HUES6 (cell line): ENCODE data around the gene TBC1D24.

Source experiments
- H3K27ac ChIP-seq: 2 replicates; pipeline ENCODE4 v1.7.0; 2013; ENCODE audit warnings: low read depth, mild to moderate bottlenecking, low read length, inconsistent platforms
- H3K27me3 ChIP-seq: 2 replicates; pipeline ENCODE4 v1.6.1; 2013; ENCODE audit warnings: low read length; ENCODE audit not compliant: control insufficient read depth, insufficient read depth
- H3K36me3 ChIP-seq: 2 replicates; pipeline ENCODE4 v1.6.1; 2013; ENCODE audit warnings: low read length; ENCODE audit not compliant: control insufficient read depth, insufficient read depth
- H3K4me1 ChIP-seq: 2 replicates; pipeline ENCODE4 v1.6.1; 2013; ENCODE audit warnings: low read length; ENCODE audit not compliant: control insufficient read depth, insufficient read depth
- H3K4me3 ChIP-seq: 2 replicates; pipeline ENCODE4 v1.5.1; 2013; ENCODE audit warnings: low read depth, low read length
- H3K9ac ChIP-seq: one replicate; pipeline ENCODE4 v1.6.1; 2013; ENCODE audit warnings: mild to moderate bottlenecking, low read length
- H3K9me3 ChIP-seq: 2 replicates; pipeline ENCODE4 v1.6.1; 2013; ENCODE audit warnings: low read depth, low read length; ENCODE audit not compliant: control insufficient read depth, insufficient read depth

The TBC1D24 gene

GRCh38 chr16:2474877-2475412, at the start of gene TBC1D24:
Gene TBC1D24 (plus strand): TSS chr16:2475127. CDS start chr16:2496149, 21,022 bp downstream.
- Histone ChIP-seq H3K9me3 (no peaks in the 10 kb centered on the region), H3K4me1 (peaks cover 24% of the 10 kb centered on the region), H3K9ac (peak within 1 kb of the TSS; percentile 60), H3K27ac (peak within 1 kb of the TSS; percentile 46; the same call in 1 of the 2 replicates), H3K27me3 (peaks cover 51% of the 10 kb centered on the region), H3K36me3 (no peaks in the 10 kb centered on the region), H3K4me3 (peak within 1 kb of the TSS; percentile 78)

DNA sequence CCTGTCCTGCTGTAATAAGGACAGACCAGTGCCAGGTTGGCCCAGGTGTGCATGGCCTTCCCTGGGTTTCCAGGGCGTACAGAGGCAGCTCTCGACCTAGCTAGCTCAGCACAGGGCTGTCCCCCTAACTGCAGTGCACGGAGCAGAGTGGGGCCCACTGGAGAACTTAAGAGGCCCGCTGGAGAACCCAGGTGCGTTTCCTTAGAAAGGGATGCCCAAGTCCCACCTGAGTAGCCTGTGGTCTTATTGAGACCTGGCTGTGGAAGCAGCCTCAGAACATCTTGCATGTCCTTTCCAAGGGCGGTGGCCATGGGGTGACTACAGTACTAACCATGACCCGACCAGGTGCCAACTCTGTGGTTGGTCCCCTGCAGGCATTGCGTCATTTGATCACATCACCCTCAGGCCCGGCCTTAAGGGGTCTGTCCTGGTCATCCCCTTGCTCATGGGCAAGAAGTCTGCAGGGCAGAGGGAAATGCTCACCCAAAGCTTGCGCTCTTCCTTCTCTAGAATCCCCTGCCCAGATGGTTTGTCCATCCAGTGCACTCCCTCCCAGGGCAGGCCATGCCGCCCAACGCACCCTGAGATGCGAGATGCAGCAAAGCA, 49.0 kb upstream of the TBC1D24 start:
- H3K27ac ChIP-seq = no peak overlapping the region
- no peaks in the 10 kb centered on the region for H3K9me3 ChIP-seq
- H3K9ac ChIP-seq = no peak overlapping the region
- no peak overlapping the region for H3K4me3 ChIP-seq
- H3K4me1 ChIP-seq = peaks cover 24% of the 10 kb centered on the region
- peaks cover 13% of the 10 kb centered on the region; the same call in 1 of the 2 replicates for H3K27me3 ChIP-seq
- H3K36me3 ChIP-seq = peaks cover 8% of the 10 kb centered on the region; the same call in 1 of the 2 replicates

DNA sequence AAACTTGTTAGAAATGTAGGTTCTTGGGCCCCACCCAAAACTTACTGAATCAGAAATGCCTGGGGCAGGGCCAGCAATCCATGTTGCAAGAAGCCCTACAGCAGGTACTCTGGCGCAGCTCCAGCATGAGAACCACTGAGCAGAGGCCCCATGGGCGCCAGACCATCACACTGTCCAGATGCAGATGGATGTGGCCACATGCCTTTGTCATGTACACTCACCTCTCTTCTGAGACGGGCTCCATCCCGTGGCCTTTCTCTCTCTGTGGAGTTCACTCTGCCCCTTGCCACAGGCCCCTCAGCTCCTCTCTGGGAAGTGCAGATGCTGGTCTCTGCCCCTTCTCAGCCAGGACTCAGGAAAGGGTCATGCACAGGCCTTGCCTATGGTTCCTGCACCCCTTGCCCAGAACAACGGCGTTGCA, 48.0 kb upstream of the TBC1D24 start:
- H3K9me3 ChIP-seq = no peaks in the 10 kb centered on the region
- no peak overlapping the region for H3K27ac ChIP-seq
- peaks cover 13% of the 10 kb centered on the region; the same call in 1 of the 2 replicates for H3K27me3 ChIP-seq
- H3K36me3 ChIP-seq = peaks cover 18% of the 10 kb centered on the region
- no peak overlapping the region for H3K4me3 ChIP-seq
- H3K9ac ChIP-seq = no peak overlapping the region
- peaks cover 24% of the 10 kb centered on the region for H3K4me1 ChIP-seq

GRCh38 chr16:2427526-2427925, 47.4 kb upstream of the TBC1D24 start:
- Histone ChIP-seq H3K27me3 (peaks cover 13% of the 10 kb centered on the region; the same call in 1 of the 2 replicates), H3K27ac (no peak overlapping the region), H3K9ac (no peak overlapping the region)

DNA sequence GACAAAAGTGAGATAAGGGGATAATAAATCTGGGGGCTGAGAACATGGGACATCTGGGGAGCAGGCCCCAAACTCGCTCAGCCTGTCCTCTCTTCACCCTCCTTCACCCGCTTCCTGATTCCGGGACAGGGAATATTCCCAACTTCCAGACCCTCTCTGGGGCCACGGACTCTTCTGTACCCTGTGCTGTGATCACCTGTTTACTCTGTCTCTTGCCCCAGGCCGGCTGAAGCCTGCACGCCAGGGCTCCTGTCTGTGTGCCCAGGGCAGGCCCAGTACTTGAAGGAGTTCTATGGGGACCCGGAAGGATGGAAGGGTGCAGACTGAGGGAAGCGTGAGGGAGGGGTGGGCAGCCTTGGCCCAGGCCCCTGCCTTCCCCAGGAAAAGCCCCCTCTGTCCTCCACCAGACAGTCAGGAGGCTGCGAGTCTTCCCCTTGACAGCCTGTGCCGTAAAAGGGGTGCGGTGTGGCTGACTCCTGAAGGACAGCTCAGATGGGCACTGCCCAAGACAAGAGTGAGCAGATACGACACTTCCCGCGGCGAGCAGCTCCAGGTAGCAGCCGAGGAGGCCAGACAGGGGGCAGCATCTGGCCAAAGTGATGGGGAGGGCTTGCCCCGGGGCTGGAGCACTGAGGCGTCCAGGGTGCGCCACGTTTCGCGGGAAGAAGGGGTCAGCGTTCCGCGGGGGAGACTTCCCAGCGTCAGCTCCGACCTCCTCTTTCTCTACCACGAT, 46.7 kb upstream of the TBC1D24 start:
- peak overlapping the region; percentile 91 for H3K4me3 ChIP-seq
- no peaks in the 10 kb centered on the region for H3K9me3 ChIP-seq
- H3K36me3 ChIP-seq = peaks cover 31% of the 10 kb centered on the region
- H3K9ac ChIP-seq = peak overlapping the region; percentile 94
- peaks cover 21% of the 10 kb centered on the region for H3K4me1 ChIP-seq
- H3K27me3 ChIP-seq = peaks cover 13% of the 10 kb centered on the region; the same call in 1 of the 2 replicates
- H3K27ac ChIP-seq = peak overlapping the region; percentile 85

More at GRCh38 chr16:2427526-2427925, 47.4 kb upstream of the TBC1D24 start:
- H3K4me1 ChIP-seq = peaks cover 21% of the 10 kb centered on the region
- no peak overlapping the region for H3K4me3 ChIP-seq
- H3K36me3 ChIP-seq = peaks cover 24% of the 10 kb centered on the region
- H3K9me3 ChIP-seq = no peaks in the 10 kb centered on the region

GRCh38 chr16:2428784-2429033, 46.2 kb upstream of the TBC1D24 start:
- Histone ChIP-seq H3K9ac (peak overlapping the region; percentile 94), H3K27me3 (peaks cover 13% of the 10 kb centered on the region; the same call in 1 of the 2 replicates), H3K27ac (peak overlapping the region; percentile 85)

GRCh38 chr16:2429034-2429770, 45.7 kb upstream of the TBC1D24 start, which contains the start of gene CCNF:
Gene CCNF (plus strand): TSS chr16:2429447. CDS start chr16:2429482, 35 bp downstream.
- H3K4me3 ChIP-seq = peak within 1 kb of the TSS; percentile 91
- peaks cover 21% of the 10 kb centered on the region for H3K4me1 ChIP-seq
- peaks cover 40% of the 10 kb centered on the region for H3K36me3 ChIP-seq
- H3K9ac ChIP-seq = peak within 1 kb of the TSS; percentile 94
- peak within 1 kb of the TSS; percentile 85 for H3K27ac ChIP-seq
- no peaks in the 10 kb centered on the region for H3K9me3 ChIP-seq
- peaks cover 13% of the 10 kb centered on the region; the same call in 1 of the 2 replicates for H3K27me3 ChIP-seq

More at GRCh38 chr16:2428784-2429033, 46.2 kb upstream of the TBC1D24 start:
- Histone ChIP-seq H3K4me3 (peak overlapping the region; percentile 91), H3K9me3 (no peaks in the 10 kb centered on the region), H3K36me3 (peaks cover 36% of the 10 kb centered on the region), H3K4me1 (peaks cover 21% of the 10 kb centered on the region)

DNA sequence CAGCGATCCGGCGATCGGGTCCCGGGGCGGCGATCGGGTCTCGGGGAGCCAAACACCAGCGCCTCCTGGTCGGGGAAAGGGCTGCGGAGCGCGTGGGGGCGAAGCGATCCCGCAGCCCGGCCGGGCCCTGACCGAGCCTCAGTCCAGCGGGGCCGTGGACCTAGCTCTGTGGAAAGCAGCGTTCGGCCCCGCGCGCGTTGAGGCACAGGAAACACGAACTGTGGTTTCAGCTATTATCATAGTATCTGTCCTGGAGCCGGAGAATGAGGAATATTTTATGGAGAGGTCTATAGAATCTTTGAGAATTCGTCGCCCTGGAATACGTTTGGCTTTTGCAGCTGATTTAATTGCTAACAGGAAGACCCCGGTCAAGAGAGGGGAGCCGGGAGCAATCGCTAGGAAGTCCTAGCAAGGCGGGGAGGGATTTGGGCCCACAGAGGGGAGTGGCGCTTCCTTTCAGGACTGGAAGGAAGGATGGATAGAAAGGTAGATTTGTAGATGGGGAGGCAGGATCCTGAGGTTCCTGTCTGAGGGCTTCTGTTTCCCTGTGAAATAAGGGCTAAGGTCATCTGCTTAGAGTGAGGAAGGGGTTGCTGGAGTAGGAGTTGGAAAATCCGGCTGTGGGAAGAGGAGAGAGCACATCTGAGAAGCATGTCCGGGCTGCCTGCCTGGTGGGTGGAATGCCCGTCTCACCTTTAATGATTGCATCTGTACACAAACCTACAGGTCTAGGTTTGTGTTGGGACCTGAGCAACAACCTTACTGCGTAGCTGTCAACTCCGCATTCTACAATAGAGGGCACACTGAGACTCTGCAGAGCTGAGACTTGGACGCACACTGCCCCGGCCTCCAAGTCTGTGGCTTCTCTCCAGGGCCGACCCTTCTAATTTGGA, 44.9 kb upstream of the TBC1D24 start:
- peak overlapping the region; percentile 78; the same call in 1 of the 2 replicates for H3K27ac ChIP-seq
- H3K36me3 ChIP-seq = peaks cover 44% of the 10 kb centered on the region
- H3K4me3 ChIP-seq = peak overlapping the region; percentile 84
- peak overlapping the region; percentile 83 for H3K9ac ChIP-seq
- H3K9me3 ChIP-seq = no peaks in the 10 kb centered on the region
- peaks cover 13% of the 10 kb centered on the region; the same call in 1 of the 2 replicates for H3K27me3 ChIP-seq
- H3K4me1 ChIP-seq = peaks cover 21% of the 10 kb centered on the region

DNA sequence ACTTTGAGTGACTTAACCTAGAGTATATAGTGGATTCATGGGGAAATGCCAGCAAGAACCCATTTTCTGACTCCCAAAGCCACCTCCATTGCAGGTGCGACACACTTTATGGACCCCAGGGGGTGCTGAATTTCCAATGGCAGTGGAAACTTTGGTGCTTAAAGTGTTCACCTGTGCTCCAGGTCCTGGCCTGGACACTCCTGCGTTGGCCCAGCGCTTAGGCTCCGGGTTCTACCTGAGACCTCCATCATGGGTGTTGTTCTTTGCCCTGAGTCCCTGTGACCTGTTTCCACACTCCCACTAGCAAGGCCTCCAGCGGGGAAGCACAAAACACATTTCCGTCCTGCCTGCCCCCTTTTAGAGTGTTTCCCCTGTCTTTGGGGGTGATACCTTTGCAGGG, 42.6 kb upstream of the TBC1D24 start:
- peaks cover 62% of the 10 kb centered on the region for H3K36me3 ChIP-seq

More for the DNA sequence above, 42.6 kb upstream of the TBC1D24 start:
- no peak overlapping the region for H3K27ac ChIP-seq
- H3K9ac ChIP-seq = no peak overlapping the region
- H3K27me3 ChIP-seq = peaks cover 11% of the 10 kb centered on the region; the same call in 1 of the 2 replicates
- no peak overlapping the region for H3K4me3 ChIP-seq
- no peaks in the 10 kb centered on the region for H3K9me3 ChIP-seq
- peaks cover 21% of the 10 kb centered on the region for H3K4me1 ChIP-seq
